HG02870 (cell line): ENCODE results near the gene DSG3.

Experiments
- ATAC-seq: cut with Tn5 transposase; IDR thresholded peaks from one replicate; pipeline ENCODE4 v1.9.1; 2021; ENCODE audit warnings: mild to moderate bottlenecking, moderate library complexity; ENCODE audit not compliant: unreplicated experiment

The DSG3 gene

GRCh38 chr18:31429623-31430022 is 17.9 kb upstream of the DSG3 start:
- ATAC-seq, result no peak

- no peak for ATAC-seq
Measured at GRCh38 chr18:31430072-31430471, 17.5 kb upstream of the DSG3 start.

GRCh38 chr18:31430554-31430953 is 17.0 kb upstream of the DSG3 start:
- ATAC-seq, result no peak

GRCh38 chr18:31432316-31432715 is 15.2 kb upstream of the DSG3 start:
- no peak for ATAC-seq

- no peak for ATAC-seq
Measured at GRCh38 chr18:31436825-31437224, 10.7 kb upstream of the DSG3 start.

GRCh38 chr18:31438402-31438801 is 9.1 kb upstream of the DSG3 start:
- peak; percentile 100 for ATAC-seq

GRCh38 chr18:31439807-31440325 is 7.7 kb upstream of the DSG3 start:
- no peak for ATAC-seq

GRCh38 chr18:31440787-31441186 is 6.8 kb upstream of the DSG3 start:
- no peak for ATAC-seq

- ATAC-seq, result no peak
Measured at GRCh38 chr18:31441493-31441892, 6.0 kb upstream of the DSG3 start.

- ATAC-seq, result no peak
Measured at GRCh38 chr18:31444142-31444541, 3.4 kb upstream of the DSG3 start.

- ATAC-seq, result no peak
Measured at GRCh38 chr18:31445908-31446307, 1.6 kb upstream of the DSG3 start.

- no peak for ATAC-seq
Measured at GRCh38 chr18:31446854-31447253, 687 bp upstream of the DSG3 start.

- no peak for ATAC-seq
Measured at GRCh38 chr18:31450409-31450808, 2.9 kb downstream of the DSG3 start.

GRCh38 chr18:31451625-31452024 is 4.1 kb downstream of the DSG3 start:
- no peak for ATAC-seq

- ATAC-seq, result no peak
Measured at GRCh38 chr18:31454066-31454708, 6.6 kb downstream of the DSG3 start.

- ATAC-seq, result no peak
Measured at GRCh38 chr18:31469629-31470028, 22.1 kb downstream of the DSG3 start.

GRCh38 chr18:31478688-31479087 is 31.1 kb downstream of the DSG3 start:
- ATAC-seq, result no peak

- no peak for ATAC-seq
Measured at GRCh38 chr18:31482051-31482450, 34.5 kb downstream of the DSG3 start.

GRCh38 chr18:31483396-31483795 is 35.9 kb downstream of the DSG3 start:
- ATAC-seq, result no peak

GRCh38 chr18:31484461-31484860 is 36.9 kb downstream of the DSG3 start:
- no peak for ATAC-seq

GRCh38 chr18:31486165-31486564 is 38.6 kb downstream of the DSG3 start:
- no peak for ATAC-seq

- ATAC-seq, result no peak
Measured at GRCh38 chr18:31487246-31488015, 39.9 kb downstream of the DSG3 start.
